Measurements from ENCODE around the gene DCDC2B.

The DCDC2B gene

GRCh38 chr1:32247452-32247851, 38.6 kb downstream of the DCDC2B start:
- no peak for TF ChIP-seq CTCF (IDR thresholded peaks at IDR 0.05; ENCODE audit: low read depth, low read length)
- H3K4me3 ChIP-seq (ENCODE audit: low read depth, low read length): no peak overlapping the region

GRCh38 chr1:32247983-32248889, 39.3 kb downstream of the DCDC2B start:
- Histone ChIP-seq H3K9me3 (no peaks in the 10 kb centered on the region), H3K4me1 (no peaks in the 10 kb centered on the region), H3K27me3 (no peaks in the 10 kb centered on the region), H3K4me3 (ENCODE audit: low read depth, low read length) (no peak overlapping the region), H3K36me3 (no peaks in the 10 kb centered on the region)
- TF ChIP-seq CTCF (IDR thresholded peaks at IDR 0.05; ENCODE audit: low read depth, low read length): peak; percentile 52
- peak; percentile 71 for DNase-seq

More at GRCh38 chr1:32247452-32247851, 38.6 kb downstream of the DCDC2B start:
- H3K36me3 ChIP-seq: no peaks in the 10 kb centered on the region
- no peaks in the 10 kb centered on the region for H3K4me1 ChIP-seq
- no peaks in the 10 kb centered on the region for H3K9me3 ChIP-seq
- H3K27me3 ChIP-seq: no peaks in the 10 kb centered on the region
- DNase-seq: no peak

GRCh38 chr1:32249831-32250525, 41.1 kb downstream of the DCDC2B start:
- no peak for DNase-seq
- no peaks in the 10 kb centered on the region for H3K36me3 ChIP-seq
- no peaks in the 10 kb centered on the region for H3K9me3 ChIP-seq
- H3K4me1 ChIP-seq: no peaks in the 10 kb centered on the region
- no peaks in the 10 kb centered on the region for H3K27me3 ChIP-seq
- no peak overlapping the region for H3K4me3 ChIP-seq (ENCODE audit: low read depth, low read length)
- no peak for TF ChIP-seq CTCF (IDR thresholded peaks at IDR 0.05; ENCODE audit: low read depth, low read length)

GRCh38 chr1:32250893-32251716, 42.2 kb downstream of the DCDC2B start, which contains the start of gene LCK:
LCK (plus strand) TSS chr1:32251265; CDS start chr1:32274330, 23,065 bp downstream.
- Histone ChIP-seq H3K36me3 (no peaks in the 10 kb centered on the region), H3K27me3 (no peaks in the 10 kb centered on the region), H3K9me3 (no peaks in the 10 kb centered on the region), H3K4me1 (no peaks in the 10 kb centered on the region), H3K4me3 (ENCODE audit: low read depth, low read length) (no peak within 1 kb of the TSS)
- DNase-seq: no peak
- TF ChIP-seq CTCF (IDR thresholded peaks at IDR 0.05; ENCODE audit: low read depth, low read length): no peak

GRCh38 chr1:32255072-32256071, 46.5 kb downstream of the DCDC2B start:
- no peaks in the 10 kb centered on the region for H3K4me1 ChIP-seq
- no peak for TF ChIP-seq CTCF (IDR thresholded peaks at IDR 0.05; ENCODE audit: low read depth, low read length)
- no peaks in the 10 kb centered on the region for H3K36me3 ChIP-seq
- no peak for DNase-seq
- no peaks in the 10 kb centered on the region for H3K9me3 ChIP-seq
- no peaks in the 10 kb centered on the region for H3K27me3 ChIP-seq
- no peak overlapping the region for H3K4me3 ChIP-seq (ENCODE audit: low read depth, low read length)

Data from BE2C (cell line).